T-helper 2 cell (primary cell): ENCODE results near the gene PHF21B.

Experiments used
- DNase-seq, 5 experiments: peaks; one replicate each; pipeline versions ENCODE4 v3.0.0 to v3.0.0-alpha.2; 2012 to 2022

PHF21B gene

GRCh38 chr22:44891791-44892190 lies 118.0 kb downstream of the PHF21B start:
- no peak for DNase-seq

- DNase-seq: no peak
Observed at GRCh38 chr22:44891293-44891747, 118.5 kb downstream of the PHF21B start.

GRCh38 chr22:44890416-44891292 lies 119.2 kb downstream of the PHF21B start:
- no peak for DNase-seq

GRCh38 chr22:44889255-44889878 lies 120.4 kb downstream of the PHF21B start:
- no peak for DNase-seq

- no peak for DNase-seq
Observed at GRCh38 chr22:44888491-44889254, 121.1 kb downstream of the PHF21B start.

GRCh38 chr22:44887941-44888366 lies 121.9 kb downstream of the PHF21B start:
- DNase-seq: no peak

GRCh38 chr22:44885806-44886360 lies 123.9 kb downstream of the PHF21B start:
- no peak for DNase-seq

- no peak for DNase-seq
Observed at GRCh38 chr22:44884968-44885805, 124.6 kb downstream of the PHF21B start.

- DNase-seq: no peak
Observed at GRCh38 chr22:44884562-44884961, 125.2 kb downstream of the PHF21B start.

- no peak for DNase-seq
Observed at GRCh38 chr22:44883011-44883421, 126.8 kb downstream of the PHF21B start.

- no peak for DNase-seq
Observed at GRCh38 chr22:44882226-44882905, 127.4 kb downstream of the PHF21B start.

- no peak for DNase-seq
Observed at GRCh38 chr22:44881624-44882023, 128.2 kb downstream of the PHF21B start.

GRCh38 chr22:44880610-44881290 lies 129.1 kb downstream of the PHF21B start:
- no peak for DNase-seq

GRCh38 chr22:44879301-44879680 lies 130.5 kb downstream of the PHF21B start:
- no peak for DNase-seq

GRCh38 chr22:44878483-44879300 lies 131.1 kb downstream of the PHF21B start:
- DNase-seq: no peak

GRCh38 chr22:44876921-44877320 lies 132.9 kb downstream of the PHF21B start:
- DNase-seq: no peak

- DNase-seq: no peak
Observed at GRCh38 chr22:44871782-44872181, 138.0 kb downstream of the PHF21B start.

- no peak for DNase-seq
Observed at GRCh38 chr22:44870021-44870420, 139.8 kb downstream of the PHF21B start.

GRCh38 chr22:44869196-44869595 lies 140.6 kb downstream of the PHF21B start:
- no peak for DNase-seq
